ENCODE results near the gene SKIC2.

GRCh38 chr6:31967926-31968320, 8.9 kb downstream of the SKIC2 start:
- no peak for TF ChIP-seq POLR2A (IDR thresholded peaks at IDR 0.05)
- no peak for TF ChIP-seq CTCF (IDR thresholded peaks at IDR 0.05)
